ENCODE data around the gene THBS2.

GRCh38 chr6:169222126-169222525 is 31.5 kb downstream of the THBS2 start:
- TF ChIP-seq, protein P1, sequence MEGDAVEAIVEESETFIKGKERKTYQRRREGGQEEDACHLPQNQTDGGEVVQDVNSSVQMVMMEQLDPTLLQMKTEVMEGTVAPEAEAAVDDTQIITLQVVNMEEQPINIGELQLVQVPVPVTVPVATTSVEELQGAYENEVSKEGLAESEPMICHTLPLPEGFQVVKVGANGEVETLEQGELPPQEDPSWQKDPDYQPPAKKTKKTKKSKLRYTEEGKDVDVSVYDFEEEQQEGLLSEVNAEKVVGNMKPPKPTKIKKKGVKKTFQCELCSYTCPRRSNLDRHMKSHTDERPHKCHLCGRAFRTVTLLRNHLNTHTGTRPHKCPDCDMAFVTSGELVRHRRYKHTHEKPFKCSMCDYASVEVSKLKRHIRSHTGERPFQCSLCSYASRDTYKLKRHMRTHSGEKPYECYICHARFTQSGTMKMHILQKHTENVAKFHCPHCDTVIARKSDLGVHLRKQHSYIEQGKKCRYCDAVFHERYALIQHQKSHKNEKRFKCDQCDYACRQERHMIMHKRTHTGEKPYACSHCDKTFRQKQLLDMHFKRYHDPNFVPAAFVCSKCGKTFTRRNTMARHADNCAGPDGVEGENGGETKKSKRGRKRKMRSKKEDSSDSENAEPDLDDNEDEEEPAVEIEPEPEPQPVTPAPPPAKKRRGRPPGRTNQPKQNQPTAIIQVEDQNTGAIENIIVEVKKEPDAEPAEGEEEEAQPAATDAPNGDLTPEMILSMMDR (IDR thresholded peaks at IDR 0.05 in 4 of 5, conservative IDR thresholded peaks at IDR 0.05 in 1 of 5), result no peak
- no peak for TF ChIP-seq POLR2A (IDR thresholded peaks at IDR 0.05)
